ENCODE data around the gene WDR46. TPM values are rescaled to one million over a fixed set of nuclear protein-coding genes. Genes with fewer than 3 reads are reported as not detected.

Gene WDR46
- total and polyA plus RNA-seq, 2 experiments from 2014 or later = 71.4 to 104 TPM

- no peak overlapping the region for H3K4me3 Mint-ChIP-seq
- TF ChIP-seq POLR2AphosphoS5 (IDR thresholded peaks at IDR 0.05; ENCODE audit: low read depth) (no peak), EZH2 (IDR thresholded peaks at IDR 0.05; ENCODE audit: low read depth, unreplicated experiment) (no peak), CTCF (conservative IDR thresholded peaks at IDR 0.05; ENCODE audit: low read depth in 2 of 2) (no peak), ETS1 (IDR thresholded peaks at IDR 0.05) (no peak)
- no peak overlapping the region for H3K4me3 ChIP-seq
- DNase-seq (ENCODE audit: low spot score) (no peak), ATAC-seq (no peak)
- no peaks in the 10 kb centered on the region for H3K36me3 ChIP-seq (ENCODE audit: insufficient read depth)
- peaks cover 10% of the 10 kb centered on the region; the same call in 1 of the 2 replicates for H3K27me3 ChIP-seq (ENCODE audit: insufficient read depth)
- no peaks in the 10 kb centered on the region for H3K36me3 Mint-ChIP-seq (ENCODE audit: low read depth)
- no peak overlapping the region for H3K27ac Mint-ChIP-seq
- H3K9me3 Mint-ChIP-seq = no peaks in the 10 kb centered on the region
- no peaks in the 10 kb centered on the region for H3F3A ChIP-seq (replicated peaks; ENCODE audit: low read depth)
- no peaks in the 10 kb centered on the region for H3K79me2 ChIP-seq (replicated peaks; ENCODE audit: insufficient read depth)
- H3K9me2 ChIP-seq (ENCODE audit: insufficient read depth) = peaks cover 5% of the 10 kb centered on the region; the same call in 1 of the 2 replicates
- no peak overlapping the region for H3K27ac ChIP-seq (ENCODE audit: low read depth)
- H4K20me1 ChIP-seq (replicated peaks; ENCODE audit: insufficient read depth) = no peaks in the 10 kb centered on the region
- peaks cover 11% of the 10 kb centered on the region for H3K27me3 Mint-ChIP-seq (ENCODE audit: insufficient read depth, low read depth, poor library complexity)
- H3K4me2 ChIP-seq = no peak overlapping the region
- peaks cover 9% of the 10 kb centered on the region for H3K4me1 ChIP-seq (ENCODE audit: insufficient read depth)
- H2AFZ ChIP-seq = no peak overlapping the region
- peaks cover 14% of the 10 kb centered on the region for H3K4me1 Mint-ChIP-seq
Observed at GRCh38 chr6:33236852-33237251, 52.2 kb downstream of the WDR46 start.

- H3K4me1 ChIP-seq (ENCODE audit: insufficient read depth) = peaks cover 9% of the 10 kb centered on the region
- Mint-ChIP-seq H3K9me3 (no peaks in the 10 kb centered on the region), H3K36me3 (ENCODE audit: low read depth) (no peaks in the 10 kb centered on the region), H3K27me3 (ENCODE audit: insufficient read depth, low read depth, poor library complexity) (peaks cover 11% of the 10 kb centered on the region), H3K4me3 (no peak overlapping the region), H3K4me1 (peaks cover 14% of the 10 kb centered on the region), H3K27ac (no peak overlapping the region)
- no peaks in the 10 kb centered on the region for H3K36me3 ChIP-seq (ENCODE audit: insufficient read depth)
- no peaks in the 10 kb centered on the region for H4K20me1 ChIP-seq (replicated peaks; ENCODE audit: insufficient read depth)
- H3K27ac ChIP-seq (ENCODE audit: low read depth) = no peak overlapping the region
- DNase-seq (ENCODE audit: low spot score) (no peak), ATAC-seq (no peak)
- peaks cover 5% of the 10 kb centered on the region; the same call in 1 of the 2 replicates for H3K27me3 ChIP-seq (ENCODE audit: insufficient read depth)
- 0 out of 2 replicates have a peak, but pooled peaks cover 1% of the 10 kb centered on the region for H3F3A ChIP-seq (replicated peaks; ENCODE audit: low read depth)
- no peaks in the 10 kb centered on the region for H3K79me2 ChIP-seq (replicated peaks; ENCODE audit: insufficient read depth)
- H3K9me2 ChIP-seq (ENCODE audit: insufficient read depth) = peaks cover 5% of the 10 kb centered on the region; the same call in 1 of the 2 replicates
- no peak overlapping the region for H3K4me3 ChIP-seq
- H2AFZ ChIP-seq = no peak overlapping the region; the same call in 1 of the 2 replicates
- H3K4me2 ChIP-seq = no peak overlapping the region
- no peak for TF ChIP-seq CTCF (conservative IDR thresholded peaks at IDR 0.05; ENCODE audit: low read depth in 2 of 2)
- no peak for TF ChIP-seq ZNF462 (CRISPR knock-in tag; IDR thresholded peaks at IDR 0.05)
- no peak for TF ChIP-seq NANOG (IDR thresholded peaks at IDR 0.05; ENCODE audit: borderline replicate concordance)
- TF ChIP-seq EZH2 (IDR thresholded peaks at IDR 0.05; ENCODE audit: low read depth, unreplicated experiment) = no peak
- no peak for TF ChIP-seq JUNB (IDR thresholded peaks at IDR 0.05; ENCODE audit: unreplicated experiment)
- TF ChIP-seq ZNF331 (CRISPR knock-in tag; IDR thresholded peaks at IDR 0.05; ENCODE audit: low read depth) = no peak
- TF ChIP-seq ETS1 (IDR thresholded peaks at IDR 0.05) = no peak
Observed at GRCh38 chr6:33236328-33236727, 52.7 kb downstream of the WDR46 start.
